NOMO-1 treated with DMSO at 0.1 percent for 48 hours (cell line): ENCODE results near the gene STMND1.

Experiments
- DNase-seq: peaks from one replicate; lab custom pipeline; 2025; ENCODE audit not compliant: unreplicated experiment; lab: John Stamatoyannopoulos, UW

The STMND1 gene

GRCh38 chr6:17097982-17098381 is 3.9 kb upstream of the STMND1 start:
- no peak for DNase-seq

GRCh38 chr6:17098538-17098937 is 3.3 kb upstream of the STMND1 start:
- DNase-seq, result no peak

GRCh38 chr6:17099401-17100059 is 2.3 kb upstream of the STMND1 start:
- DNase-seq, result no peak

GRCh38 chr6:17100806-17101205 is 1.0 kb upstream of the STMND1 start:
- DNase-seq, result peak; percentile 89

GRCh38 chr6:17102258-17102870 is 514 bp downstream of the STMND1 start:
- DNase-seq, result no peak

GRCh38 chr6:17103715-17104114 is 1.9 kb downstream of the STMND1 start:
- no peak for DNase-seq

- DNase-seq, result no peak
Observed at GRCh38 chr6:17107863-17108262, 6.0 kb downstream of the STMND1 start.

- no peak for DNase-seq
Observed at GRCh38 chr6:17115251-17116116, 13.6 kb downstream of the STMND1 start.

GRCh38 chr6:17116117-17116440 is 14.2 kb downstream of the STMND1 start:
- no peak for DNase-seq

- no peak for DNase-seq
Observed at GRCh38 chr6:17120019-17120418, 18.2 kb downstream of the STMND1 start.

- DNase-seq, result no peak
Observed at GRCh38 chr6:17125407-17125806, 23.6 kb downstream of the STMND1 start.

- peak; percentile 1 for DNase-seq
Observed at GRCh38 chr6:17130786-17131185, 28.9 kb downstream of the STMND1 start.

- DNase-seq, result no peak
Observed at GRCh38 chr6:17132967-17133366, 31.1 kb downstream of the STMND1 start.

- no peak for DNase-seq
Observed at GRCh38 chr6:17138033-17138432, 36.2 kb downstream of the STMND1 start.

- DNase-seq, result no peak
Observed at GRCh38 chr6:17144016-17144415, 42.2 kb downstream of the STMND1 start.

- DNase-seq, result no peak
Observed at GRCh38 chr6:17149571-17149970, 47.7 kb downstream of the STMND1 start.

- DNase-seq, result no peak
Observed at GRCh38 chr6:17150096-17150495, 48.2 kb downstream of the STMND1 start.

- DNase-seq, result no peak
Observed at GRCh38 chr6:17151888-17152287, 50.0 kb downstream of the STMND1 start.

- no peak for DNase-seq
Observed at GRCh38 chr6:17152703-17153102, 50.9 kb downstream of the STMND1 start.

- peak; percentile 42 for DNase-seq
Observed at GRCh38 chr6:17156112-17156921, 54.5 kb downstream of the STMND1 start.

- no peak for DNase-seq
Observed at GRCh38 chr6:17156966-17157365, 55.1 kb downstream of the STMND1 start.
